Fibroblast of the conjunctiva (primary cell): ENCODE data around the gene MTR.

Experiments
- DNase-seq: peaks from one replicate; pipeline ENCODE4 v3.0.0-alpha.2; 2010; ENCODE audit warnings: low read depth

Gene MTR

GRCh38 chr1:236864211-236864610 lies 69.1 kb downstream of the MTR start:
- DNase-seq = no peak

GRCh38 chr1:236864996-236865817 lies 70.1 kb downstream of the MTR start:
- DNase-seq = no peak

- DNase-seq = no peak
Measured at GRCh38 chr1:236865818-236866155, 70.7 kb downstream of the MTR start.

- DNase-seq = peak; percentile 65
Measured at GRCh38 chr1:236868625-236869467, 73.8 kb downstream of the MTR start.

GRCh38 chr1:236869911-236870310 lies 74.8 kb downstream of the MTR start:
- no peak for DNase-seq

- DNase-seq = no peak
Measured at GRCh38 chr1:236870721-236871120, 75.6 kb downstream of the MTR start.

- DNase-seq = no peak
Measured at GRCh38 chr1:236872075-236872666, 77.1 kb downstream of the MTR start.

- no peak for DNase-seq
Measured at GRCh38 chr1:236875975-236876374, 80.9 kb downstream of the MTR start.

- DNase-seq = no peak
Measured at GRCh38 chr1:236877661-236878060, 82.6 kb downstream of the MTR start.

- no peak for DNase-seq
Measured at GRCh38 chr1:236880209-236880608, 85.1 kb downstream of the MTR start.

GRCh38 chr1:236882678-236883077 lies 87.6 kb downstream of the MTR start:
- DNase-seq = no peak

- no peak for DNase-seq
Measured at GRCh38 chr1:236886199-236886598, 91.1 kb downstream of the MTR start.

GRCh38 chr1:236887081-236887480 lies 92.0 kb downstream of the MTR start:
- DNase-seq = no peak

GRCh38 chr1:236888126-236888525 lies 93.0 kb downstream of the MTR start:
- DNase-seq = no peak

- no peak for DNase-seq
Measured at GRCh38 chr1:236888903-236889302, 93.8 kb downstream of the MTR start.

- DNase-seq = no peak
Measured at GRCh38 chr1:236890152-236891056, 95.3 kb downstream of the MTR start.

- peak; percentile 38 for DNase-seq
Measured at GRCh38 chr1:236893626-236894545, 98.8 kb downstream of the MTR start.

- DNase-seq = no peak
Measured at GRCh38 chr1:236895665-236896387, 100.7 kb downstream of the MTR start.

- no peak for DNase-seq
Measured at GRCh38 chr1:236896716-236897115, 101.6 kb downstream of the MTR start.
